PC-9 (cell line): ENCODE results near the gene S100A4. TPM values are rescaled to one million over a fixed set of nuclear protein-coding genes. Genes with fewer than 3 reads are reported as not detected.

Experiments used
- BruUV-seq: library from RNA; stranded (reverse); fragments of 400-500 nt; replicated peaks from 2 replicates; lab custom pipeline; 2021; lab: Mats Ljungman, UMichigan
- CTCF ChIA-PET: fragments of 300-600 bp; sonication (Branson Sonifier 250); formaldehyde crosslinking; loops from one replicate; lab custom pipeline; 2022; ENCODE audit warnings: antibody characterized with exemption; lab: Charles Lee
- POLR2A ChIA-PET: fragments of 300-600 bp; sonication (Branson Sonifier 250); formaldehyde crosslinking; loops from one replicate; lab custom pipeline; 2022; ENCODE audit warnings: antibody characterized with exemption; ENCODE audit not compliant: unreplicated experiment; lab: Charles Lee
- DNase-seq, 2 experiments: peaks; one replicate each; pipeline versions ENCODE4 v3.0.0 to v3.0.0-alpha.2; 2015 to 2022; ENCODE audit warnings: mixed read lengths in 1 of 2
- H2AFZ ChIP-seq: fragments of 200-600 bp; sonication (generic); 2 replicates; pipeline ENCODE4 v1.8.1; 2017; ENCODE audit warnings: antibody characterized with exemption
- H3F3A ChIP-seq: fragments of 200-600 bp; sonication (generic); 2 replicates; pipeline ENCODE4 v1.8.1; 2017; ENCODE audit warnings: antibody characterized with exemption, mild to moderate bottlenecking, low read depth; ENCODE audit not compliant: insufficient read depth
- H3K27ac ChIP-seq: fragments of 200-600 bp; sonication (generic); 2 replicates; pipeline ENCODE4 v1.6.1; 2016; ENCODE audit warnings: mixed run types
- H3K27me3 ChIP-seq: fragments of 200-600 bp; sonication (generic); 2 replicates; pipeline ENCODE4 v1.6.1; 2016; ENCODE audit warnings: low read depth, mixed run types; ENCODE audit not compliant: insufficient read depth
- H3K36me3 ChIP-seq: fragments of 200-600 bp; sonication (generic); 2 replicates; pipeline ENCODE4 v1.6.1; 2016; ENCODE audit warnings: low read depth, mixed run types
- H3K4me1 ChIP-seq: fragments of 200-600 bp; sonication (generic); replicated peaks from 2 replicates; pipeline ENCODE4 v1.6.1; 2016; ENCODE audit warnings: mixed run types; ENCODE audit not compliant: insufficient read depth
- H3K4me2 ChIP-seq: fragments of 200-600 bp; sonication (generic); 2 replicates; pipeline ENCODE4 v1.6.1; 2017; ENCODE audit warnings: mixed run types
- H3K4me3 ChIP-seq: fragments of 200-600 bp; sonication (generic); 2 replicates; pipeline ENCODE4 v1.6.1; 2016; ENCODE audit warnings: mixed run types
- H3K79me2 ChIP-seq: fragments of 200-600 bp; sonication (generic); 2 replicates; pipeline ENCODE4 v1.6.1; 2017; ENCODE audit warnings: low read depth, mixed run types
- H3K9me2 ChIP-seq: fragments of 200-600 bp; sonication (generic); 2 replicates; pipeline ENCODE4 v1.8.1; 2017; ENCODE audit warnings: mild to moderate bottlenecking; ENCODE audit not compliant: insufficient read depth
- H3K9me3 ChIP-seq: fragments of 200-600 bp; sonication (generic); 2 replicates; pipeline ENCODE4 v1.8.1; 2016; ENCODE audit warnings: low read depth; ENCODE audit not compliant: insufficient read depth
- H4K20me1 ChIP-seq: fragments of 200-600 bp; sonication (generic); 2 replicates; pipeline ENCODE4 v1.8.1; 2017; ENCODE audit not compliant: insufficient read depth
- CTCF ChIP-seq: fragments of 200-600 bp; sonication (generic); conservative IDR thresholded peaks from 2 replicates; pipeline ENCODE4 v1.6.1; 2017; ENCODE audit warnings: mixed run types, antibody characterized with exemption, mild to moderate bottlenecking, moderate library complexity
- EZH2 ChIP-seq: fragments of 200-600 bp; sonication (generic); IDR thresholded peaks from 2 replicates; pipeline ENCODE4 v1.8.0; 2017; ENCODE audit warnings: antibody characterized with exemption, low read depth
- intact Hi-C: fragments of 100-400 bp; cut with micrococcal nuclease; formaldehyde crosslinking; loops from one replicate; pipeline ENCODE4 v1.10.0; 2022; ENCODE audit not compliant: unreplicated experiment
- total RNA-seq: library from RNA; stranded (reverse); gene quantifications from 2 replicates; pipeline ENCODE4 v1.2.3, GENCODE V29; 2021

S100A4 gene
- total RNA-seq, 1 experiment from 2014 or later = 303 TPM

DNA sequence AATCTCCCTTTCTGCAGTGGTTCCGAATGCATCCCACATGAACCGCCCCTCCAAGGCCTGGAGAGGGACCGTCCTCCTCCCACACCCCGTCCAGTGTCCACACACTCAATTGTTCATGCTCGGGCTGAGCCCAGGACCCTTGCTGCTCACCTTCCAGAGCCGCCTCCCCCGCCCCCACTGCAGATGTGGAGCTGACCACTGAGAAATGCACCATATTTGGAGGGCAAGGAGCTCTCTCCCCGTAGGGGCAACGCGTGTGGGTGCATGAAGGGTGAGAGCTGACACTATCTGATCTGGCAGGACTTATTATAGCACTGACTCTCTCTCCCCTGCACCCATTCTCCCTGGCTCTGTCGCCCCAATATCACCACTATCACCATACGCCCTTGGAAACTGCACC is 7.5 kb upstream of the S100A4 start:
- Histone ChIP-seq H3K4me3 (no peak overlapping the region), H2AFZ (no peak overlapping the region), H4K20me1 (no peaks in the 10 kb centered on the region), H3K4me2 (no peak overlapping the region), H3K4me1 (peaks cover 30% of the 10 kb centered on the region), H3K27me3 (no peaks in the 10 kb centered on the region), H3K9me2 (no peaks in the 10 kb centered on the region), H3K36me3 (no peaks in the 10 kb centered on the region), H3F3A (peaks cover 9% of the 10 kb centered on the region), H3K9me3 (no peaks in the 10 kb centered on the region), H3K79me2 (no peaks in the 10 kb centered on the region), H3K27ac (no peak overlapping the region)
- ChIA-PET CTCF (interaction anchor here (0.5 kb wide), 1 partner anchor 69 kb away, joined by 3 read pairs; no protein-coding TSS in a partner anchor), POLR2A (no interaction called here)
- BruUV-seq = no TSS peak
- TF ChIP-seq CTCF (no peak), EZH2 (no peak)
- intact Hi-C loops = no loop called here
- DNase-seq = no peak

GRCh38 chr1:153552335-153552734 is 6.7 kb upstream of the S100A4 start:
- Histone ChIP-seq H3K4me2 (no peak overlapping the region), H3K36me3 (no peaks in the 10 kb centered on the region), H3K27me3 (no peaks in the 10 kb centered on the region), H3K79me2 (no peaks in the 10 kb centered on the region), H2AFZ (no peak overlapping the region), H3F3A (peaks cover 9% of the 10 kb centered on the region; the same call in 1 of the 2 replicates), H3K4me1 (peaks cover 31% of the 10 kb centered on the region), H3K4me3 (no peak overlapping the region), H3K9me2 (no peaks in the 10 kb centered on the region), H4K20me1 (no peaks in the 10 kb centered on the region), H3K9me3 (no peaks in the 10 kb centered on the region), H3K27ac (no peak overlapping the region)
- no peak for DNase-seq
- intact Hi-C loops = no loop called here
- no TSS peak for BruUV-seq
- ChIA-PET POLR2A (no interaction called here), CTCF (no interaction called here)
- TF ChIP-seq CTCF = no peak
- TF ChIP-seq EZH2 = no peak

DNA sequence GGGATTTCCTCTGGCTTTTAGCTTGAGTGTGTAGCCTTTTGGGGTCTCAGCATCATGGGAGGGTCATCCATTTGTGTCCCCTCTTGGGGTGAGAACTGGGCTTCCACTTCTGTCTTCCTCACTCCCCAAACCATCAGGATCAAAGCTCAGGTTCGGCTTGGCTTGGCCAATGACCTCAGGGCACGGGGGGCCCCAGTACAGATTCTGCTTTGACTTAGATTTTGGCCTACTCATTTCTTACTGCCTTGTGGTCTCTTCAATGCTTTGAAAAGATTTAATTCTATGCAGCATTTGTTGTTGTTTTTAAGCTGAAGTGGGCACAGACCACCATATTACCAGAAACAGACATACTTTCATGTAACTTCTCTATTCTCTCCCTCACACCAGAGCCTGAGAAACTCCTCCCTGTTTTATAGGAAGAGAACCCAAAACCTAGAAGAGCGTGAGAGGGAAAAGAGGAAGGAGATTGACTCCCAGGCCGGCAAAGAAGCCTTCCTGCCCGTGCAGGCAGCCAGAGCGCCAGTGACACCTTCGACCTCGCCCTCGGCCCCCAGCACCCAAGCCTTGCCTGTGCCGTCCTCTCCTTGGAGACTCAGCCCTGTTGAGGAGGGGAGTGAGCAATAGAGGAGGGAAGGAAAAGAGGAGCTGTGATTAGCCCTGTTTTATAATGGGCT is 5.4 kb upstream of the S100A4 start:
- Histone ChIP-seq H3K9me2 (no peaks in the 10 kb centered on the region), H3K36me3 (no peaks in the 10 kb centered on the region), H3K4me1 (peaks cover 45% of the 10 kb centered on the region), H3K4me3 (no peak overlapping the region), H3K9me3 (no peaks in the 10 kb centered on the region), H3K4me2 (no peak overlapping the region), H4K20me1 (no peaks in the 10 kb centered on the region), H3K27me3 (no peaks in the 10 kb centered on the region), H3K79me2 (no peaks in the 10 kb centered on the region), H3K27ac (no peak overlapping the region), H3F3A (peaks cover 9% of the 10 kb centered on the region; the same call in 1 of the 2 replicates), H2AFZ (no peak overlapping the region)
- ChIA-PET POLR2A (interaction anchor here (0.6 to 0.7 kb wide), 2 partner anchors 9 to 1450 kb away, joined by 4 read pairs; no protein-coding TSS in a partner anchor), CTCF (no interaction called here)
- TF ChIP-seq EZH2 = no peak
- TF ChIP-seq CTCF = no peak
- no TSS peak for BruUV-seq
- intact Hi-C loops = no loop called here
- no peak for DNase-seq
